HEK293 (cell line): ENCODE results near the gene SS18L1.

Experiments
- CTCF ChIP-seq: fragments of 450-650 bp; formaldehyde crosslinking; IDR thresholded peaks from 2 replicates; pipeline ENCODE4 v1.5.1; 2016; ENCODE audit warnings: missing biosample characterization, missing genetic modification characterization
- RBAK ChIP-seq: fragments of 450-650 bp; formaldehyde crosslinking; IDR thresholded peaks from 2 replicates; pipeline ENCODE4 v1.5.1; 2016; ENCODE audit warnings: missing biosample characterization, missing genetic modification characterization

- TF ChIP-seq CTCF (tag by site-specific recombination) (no peak), RBAK (no peak)
Observed at GRCh38 chr20:62181808-62182207, 38.2 kb downstream of the SS18L1 start.
